ENCODE data around the gene MEGF11.

Gene MEGF11

GRCh38 chr15:66039117-66039871 lies 214.3 kb downstream of the MEGF11 start:
- in situ Hi-C loops (cut with MboI; ENCODE audit: low sequenced_read_pairs) = no loop called here

GRCh38 chr15:66038387-66039116 lies 215.0 kb downstream of the MEGF11 start:
- in situ Hi-C loops (cut with MboI; ENCODE audit: low sequenced_read_pairs) = no loop called here

- in situ Hi-C loops (cut with MboI; ENCODE audit: low sequenced_read_pairs) = no loop called here
Observed at GRCh38 chr15:66036859-66037258, 216.7 kb downstream of the MEGF11 start.

- in situ Hi-C loops (cut with MboI; ENCODE audit: low sequenced_read_pairs) = no loop called here
Observed at GRCh38 chr15:66035901-66036300, 217.6 kb downstream of the MEGF11 start.

GRCh38 chr15:66033143-66033542 lies 220.4 kb downstream of the MEGF11 start:
- in situ Hi-C loops (cut with MboI; ENCODE audit: low sequenced_read_pairs) = no loop called here

- in situ Hi-C loops (cut with MboI; ENCODE audit: low sequenced_read_pairs) = no loop called here
Observed at GRCh38 chr15:66032006-66032405, 221.5 kb downstream of the MEGF11 start.

GRCh38 chr15:66030650-66031049 lies 222.9 kb downstream of the MEGF11 start:
- in situ Hi-C loops (cut with MboI; ENCODE audit: low sequenced_read_pairs) = no loop called here

- in situ Hi-C loops (cut with MboI; ENCODE audit: low sequenced_read_pairs) = no loop called here
Observed at GRCh38 chr15:66029650-66030049, 223.9 kb downstream of the MEGF11 start.

GRCh38 chr15:66027268-66027805 lies 226.2 kb downstream of the MEGF11 start:
- in situ Hi-C loops (cut with MboI; ENCODE audit: low sequenced_read_pairs) = no loop called here

GRCh38 chr15:66025972-66026371 lies 227.6 kb downstream of the MEGF11 start:
- in situ Hi-C loops (cut with MboI; ENCODE audit: low sequenced_read_pairs) = no loop called here

- in situ Hi-C loops (cut with MboI; ENCODE audit: low sequenced_read_pairs) = no loop called here
Observed at GRCh38 chr15:66025015-66025452, 228.5 kb downstream of the MEGF11 start.

GRCh38 chr15:66024116-66024515 lies 229.4 kb downstream of the MEGF11 start:
- in situ Hi-C loops (cut with MboI; ENCODE audit: low sequenced_read_pairs) = no loop called here

- in situ Hi-C loops (cut with MboI; ENCODE audit: low sequenced_read_pairs) = no loop called here
Observed at GRCh38 chr15:66023311-66023972, 230.1 kb downstream of the MEGF11 start.

- in situ Hi-C loops (cut with MboI; ENCODE audit: low sequenced_read_pairs) = no loop called here
Observed at GRCh38 chr15:66022163-66022525, 231.4 kb downstream of the MEGF11 start.

GRCh38 chr15:66021496-66022162 lies 231.9 kb downstream of the MEGF11 start:
- in situ Hi-C loops (cut with MboI; ENCODE audit: low sequenced_read_pairs) = no loop called here

- in situ Hi-C loops (cut with MboI; ENCODE audit: low sequenced_read_pairs) = no loop called here
Observed at GRCh38 chr15:66019826-66020398, 233.6 kb downstream of the MEGF11 start.

- in situ Hi-C loops (cut with MboI; ENCODE audit: low sequenced_read_pairs) = no loop called here
Observed at GRCh38 chr15:66019368-66019767, 234.2 kb downstream of the MEGF11 start.

- in situ Hi-C loops (cut with MboI; ENCODE audit: low sequenced_read_pairs) = no loop called here
Observed at GRCh38 chr15:66018488-66018797, 235.1 kb downstream of the MEGF11 start.

GRCh38 chr15:66017792-66018487 lies 235.6 kb downstream of the MEGF11 start:
- in situ Hi-C loops (cut with MboI; ENCODE audit: low sequenced_read_pairs) = no loop called here

GRCh38 chr15:66017000-66017399 lies 236.6 kb downstream of the MEGF11 start:
- in situ Hi-C loops (cut with MboI; ENCODE audit: low sequenced_read_pairs) = no loop called here
